HG02642 (cell line): ENCODE results near the gene TAF4.

Experiments
- ATAC-seq: cut with Tn5 transposase; IDR thresholded peaks from one replicate; pipeline ENCODE4 v1.9.1; 2021; ENCODE audit warnings: mild to moderate bottlenecking; ENCODE audit not compliant: unreplicated experiment, poor library complexity

TAF4 gene

DNA sequence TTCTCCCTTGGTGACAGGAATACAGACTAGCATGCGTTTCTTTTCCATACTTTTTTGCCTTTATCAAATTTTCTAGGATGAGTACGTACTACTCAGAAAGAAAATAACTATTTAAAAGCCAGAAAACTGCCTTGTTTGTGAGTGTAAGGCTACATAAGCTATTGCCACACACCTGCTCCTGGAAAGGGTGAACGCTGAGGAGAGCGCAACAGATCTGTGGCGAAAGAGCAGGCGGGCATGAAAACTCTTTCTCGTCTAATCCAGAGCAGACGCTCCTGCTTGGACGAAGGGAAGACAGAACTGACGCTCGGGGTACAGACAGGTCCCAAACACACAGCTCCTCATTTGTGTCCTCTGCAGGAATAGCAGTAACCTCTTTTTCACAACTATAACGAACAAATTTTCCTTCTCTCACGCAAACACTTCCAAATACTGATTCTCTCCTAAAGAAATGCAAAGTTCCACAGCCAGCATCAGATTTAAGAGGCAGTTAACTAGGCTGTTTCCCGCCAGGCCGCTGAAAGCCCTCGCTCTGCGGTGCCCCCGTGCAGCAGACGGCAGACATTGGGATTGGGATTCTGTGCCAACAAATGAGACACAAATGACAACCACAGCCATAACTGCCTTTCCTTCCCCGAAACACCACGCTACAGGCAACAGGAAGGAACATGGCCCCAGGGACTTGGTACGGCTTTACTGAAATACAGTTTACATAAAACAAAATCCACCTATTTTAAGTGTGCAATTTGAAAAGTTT, 20.0 kb downstream of the TAF4 start:
- ATAC-seq = no peak

DNA sequence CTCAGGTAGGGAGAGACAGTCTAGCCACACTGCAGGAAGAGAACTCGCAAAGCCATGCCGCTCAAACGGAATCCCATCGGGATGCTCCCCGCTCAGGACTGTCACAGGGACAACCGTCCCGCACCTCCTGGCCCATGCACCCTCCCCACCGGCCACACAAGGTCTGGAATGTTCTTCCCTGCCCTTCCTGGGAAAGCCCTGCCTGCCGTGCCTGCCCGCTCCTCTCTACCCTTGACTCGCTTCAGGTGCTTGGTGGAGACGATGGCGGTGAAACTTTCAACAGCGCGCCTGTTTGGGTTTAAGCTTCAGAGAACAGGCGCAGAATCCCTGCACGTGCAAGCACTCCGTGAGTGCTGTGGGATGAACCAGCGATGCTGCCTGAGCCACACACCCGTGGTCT, 20.6 kb downstream of the TAF4 start:
- ATAC-seq = no peak

- no peak for ATAC-seq
Measured at GRCh38 chr20:62044631-62045030, 21.1 kb downstream of the TAF4 start.

GRCh38 chr20:62043131-62043914, 22.4 kb downstream of the TAF4 start:
- no peak for ATAC-seq

DNA sequence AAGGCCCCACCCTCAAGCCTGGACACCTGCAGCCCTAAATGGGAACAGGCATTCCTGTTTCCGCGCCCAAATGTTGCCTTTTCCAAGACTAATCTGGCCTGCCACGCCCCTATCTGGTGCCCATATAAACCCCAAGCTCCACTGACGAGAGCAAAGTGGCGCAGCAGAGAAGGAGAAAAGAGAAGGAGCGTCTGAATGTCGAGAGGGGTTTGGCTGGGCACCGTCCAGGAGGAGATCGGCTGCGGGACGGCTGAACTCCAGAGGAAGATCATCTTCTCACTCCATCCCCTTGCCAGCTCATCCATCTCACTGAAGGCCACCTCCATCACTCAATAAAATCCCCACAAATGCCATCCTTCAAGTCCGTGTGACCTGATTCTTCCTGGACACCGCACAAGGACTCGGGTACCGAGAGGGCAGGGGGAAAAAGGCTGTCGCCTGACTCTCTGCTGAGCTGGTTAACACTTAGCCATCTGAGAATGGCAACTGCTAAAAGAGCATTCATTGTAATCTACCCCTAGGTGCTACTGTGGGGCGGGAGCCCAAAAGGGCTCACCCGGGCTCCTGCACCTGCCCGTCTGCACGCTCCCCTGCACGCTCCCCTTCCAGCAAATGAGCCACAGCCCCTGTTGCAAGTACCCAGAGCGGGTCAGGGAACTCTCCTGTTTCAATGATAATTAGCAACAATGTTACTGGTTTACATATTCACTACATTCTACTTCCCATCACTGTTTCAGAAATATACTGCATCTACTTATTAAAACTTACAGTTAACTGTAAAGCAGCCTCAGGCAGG, 23.5 kb downstream of the TAF4 start:
- no peak for ATAC-seq

DNA sequence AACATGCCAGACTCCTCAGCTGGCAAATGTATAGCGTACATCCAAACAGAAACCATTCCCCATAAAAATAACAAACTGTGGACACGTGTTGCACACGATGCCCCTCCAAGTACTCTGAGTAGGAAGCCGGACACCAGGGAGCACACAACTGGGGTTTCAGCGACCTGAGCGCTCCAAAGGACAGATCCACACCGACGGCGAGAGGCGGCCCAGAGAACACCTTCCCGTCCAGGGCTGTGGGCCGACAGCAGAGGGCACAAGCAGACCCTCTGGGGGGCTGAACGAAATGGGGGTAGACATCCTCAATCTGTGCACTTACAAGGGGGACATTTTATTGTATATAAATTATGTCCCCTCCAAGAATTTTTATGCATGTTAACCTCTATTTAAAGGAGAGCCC, 24.7 kb downstream of the TAF4 start:
- no peak for ATAC-seq

- ATAC-seq = no peak
Measured at GRCh38 chr20:62040381-62040922, 25.2 kb downstream of the TAF4 start.

DNA sequence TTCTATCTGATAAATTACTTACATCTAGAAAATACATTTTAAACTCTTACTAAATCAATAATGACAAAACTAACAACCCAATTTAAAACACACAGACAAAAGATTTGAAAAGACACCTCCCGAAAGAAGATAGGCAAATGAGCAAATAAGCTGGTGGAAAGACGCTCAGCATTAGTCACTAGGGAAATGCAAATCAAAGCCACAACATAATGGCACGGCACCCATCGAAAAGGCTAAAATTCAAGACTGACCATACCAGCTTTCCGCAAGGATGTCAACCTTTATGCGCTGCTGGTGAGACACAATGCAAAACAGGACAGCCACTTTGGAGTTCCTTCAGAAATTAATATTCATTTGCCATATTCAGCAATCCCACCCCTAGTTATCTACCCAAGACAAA, 25.9 kb downstream of the TAF4 start:
- ATAC-seq = no peak

DNA sequence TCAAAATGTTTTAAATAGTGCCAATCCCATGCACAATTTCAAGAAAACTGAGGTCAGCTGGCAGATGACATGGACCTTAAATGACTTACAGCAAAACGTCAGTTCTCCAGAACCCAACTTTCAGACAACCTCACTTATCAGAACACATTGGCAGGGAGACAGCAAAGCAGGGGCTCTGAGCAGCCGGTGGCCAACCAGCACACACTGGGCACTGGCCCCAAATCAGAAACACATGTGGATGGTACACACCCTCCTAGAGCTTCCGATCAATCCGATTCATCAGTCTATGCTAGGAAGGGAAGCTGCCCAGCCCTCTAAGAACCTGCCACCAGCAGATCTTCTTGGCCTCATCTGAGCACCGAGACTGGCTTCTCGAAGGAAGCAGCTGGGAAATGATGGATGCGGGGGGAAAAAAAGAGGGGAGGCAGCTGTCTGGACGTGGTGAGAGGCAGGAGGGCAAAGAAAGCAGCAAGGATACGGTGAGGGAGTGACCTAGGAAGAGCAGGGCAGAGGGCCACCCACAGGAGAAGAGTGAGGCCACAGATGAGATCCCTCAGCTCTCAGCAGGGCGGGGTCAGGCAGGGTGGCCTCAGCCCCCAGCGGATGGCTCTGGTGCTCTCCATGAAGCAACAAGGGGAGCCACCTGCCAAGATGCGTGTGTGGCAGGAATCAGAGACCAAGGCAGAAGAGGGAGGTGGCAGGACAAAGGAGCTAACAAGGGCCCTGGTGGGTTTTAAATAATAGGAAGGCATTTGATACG, 32.9 kb downstream of the TAF4 start:
- ATAC-seq = no peak

DNA sequence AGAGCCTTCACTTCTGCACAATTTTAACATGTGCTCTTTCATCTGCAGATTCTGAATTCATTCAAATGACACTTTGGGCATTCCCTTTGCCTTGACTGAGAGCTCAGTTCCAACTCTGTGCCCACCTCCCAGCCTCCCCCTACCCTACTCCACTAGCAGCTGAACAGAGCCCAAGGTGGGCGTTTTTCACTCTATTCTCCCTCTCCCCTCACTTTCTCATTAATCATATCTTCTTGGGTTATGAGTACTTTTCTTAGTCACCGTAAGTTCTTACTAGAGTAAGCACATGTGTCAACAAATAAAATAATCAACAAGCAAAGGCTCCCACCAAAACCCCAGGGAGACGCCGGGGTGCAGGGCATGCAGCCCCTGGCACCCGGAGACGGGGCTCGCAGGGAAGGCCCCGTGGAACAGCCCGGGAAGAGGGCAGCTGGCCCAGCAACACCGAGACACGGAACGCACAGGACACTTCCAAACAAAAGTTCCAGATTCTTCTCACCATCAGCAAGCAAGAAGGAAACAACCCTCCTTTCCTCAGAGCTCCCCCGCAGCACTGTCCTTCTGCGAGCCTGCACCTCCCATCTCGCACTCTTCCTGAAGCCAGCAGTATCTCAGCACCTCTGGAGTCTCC, 34.1 kb downstream of the TAF4 start:
- ATAC-seq = no peak

GRCh38 chr20:62030834-62031434, 34.7 kb downstream of the TAF4 start:
- ATAC-seq = peak; percentile 69

DNA sequence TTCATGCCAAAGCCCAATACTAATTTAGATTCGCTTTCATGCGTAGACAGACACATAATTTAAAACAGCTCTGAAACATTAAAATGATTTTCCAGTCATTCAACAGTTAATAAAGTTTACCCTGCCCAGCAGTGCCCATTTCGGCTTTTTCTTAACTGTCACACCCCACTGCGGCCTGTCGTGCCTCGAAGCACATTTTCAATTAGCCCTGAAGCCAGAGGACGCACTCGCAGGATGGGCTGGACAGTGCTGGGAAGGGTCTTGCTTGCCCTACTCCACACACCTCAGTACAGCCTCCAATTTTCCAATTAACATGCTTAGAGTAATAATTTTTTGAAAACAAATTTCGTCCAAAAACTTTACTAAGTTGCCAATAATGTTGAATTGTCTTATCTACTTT, 35.3 kb downstream of the TAF4 start:
- ATAC-seq = no peak

DNA sequence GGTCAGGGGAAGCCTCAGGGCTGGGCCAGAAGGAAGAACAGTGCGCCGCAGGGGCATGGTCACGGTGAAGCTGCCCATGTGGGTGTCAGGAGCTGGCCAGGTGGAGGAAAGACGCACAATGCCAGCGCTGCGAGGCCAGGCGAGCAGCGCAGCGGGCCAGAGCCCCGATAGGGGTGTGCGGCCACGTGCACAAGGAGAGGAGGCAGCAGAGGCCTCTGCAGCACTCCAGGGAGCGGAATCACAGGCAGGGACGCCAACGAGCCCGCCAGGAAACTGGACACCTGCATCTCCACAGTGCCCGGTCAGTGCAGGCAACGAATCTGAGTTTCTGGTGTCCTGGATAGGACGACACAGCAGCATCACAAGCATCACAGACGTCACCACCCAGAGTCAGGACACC, 35.7 kb downstream of the TAF4 start:
- ATAC-seq = no peak

DNA sequence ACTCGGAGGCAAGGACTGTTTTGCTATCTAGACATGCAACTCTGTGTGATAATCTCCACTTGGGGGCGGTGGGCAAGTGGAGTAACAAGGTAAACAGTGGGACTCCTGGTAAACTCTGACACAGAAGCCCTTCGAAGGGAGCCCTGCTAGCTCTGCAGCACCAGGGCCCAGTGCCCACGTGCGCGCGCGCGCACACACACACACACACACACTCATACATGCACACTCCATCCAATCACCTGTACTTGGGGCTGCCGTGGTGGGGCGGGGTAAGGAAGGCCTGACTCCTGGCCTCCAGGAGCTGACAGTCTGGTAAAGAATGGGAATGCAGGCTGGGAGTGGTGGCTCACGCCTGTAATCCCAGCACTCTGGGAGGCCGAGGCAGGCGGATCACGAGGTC, 36.4 kb downstream of the TAF4 start:
- no peak for ATAC-seq

- no peak for ATAC-seq
Measured at GRCh38 chr20:62028384-62028783, 37.3 kb downstream of the TAF4 start.

DNA sequence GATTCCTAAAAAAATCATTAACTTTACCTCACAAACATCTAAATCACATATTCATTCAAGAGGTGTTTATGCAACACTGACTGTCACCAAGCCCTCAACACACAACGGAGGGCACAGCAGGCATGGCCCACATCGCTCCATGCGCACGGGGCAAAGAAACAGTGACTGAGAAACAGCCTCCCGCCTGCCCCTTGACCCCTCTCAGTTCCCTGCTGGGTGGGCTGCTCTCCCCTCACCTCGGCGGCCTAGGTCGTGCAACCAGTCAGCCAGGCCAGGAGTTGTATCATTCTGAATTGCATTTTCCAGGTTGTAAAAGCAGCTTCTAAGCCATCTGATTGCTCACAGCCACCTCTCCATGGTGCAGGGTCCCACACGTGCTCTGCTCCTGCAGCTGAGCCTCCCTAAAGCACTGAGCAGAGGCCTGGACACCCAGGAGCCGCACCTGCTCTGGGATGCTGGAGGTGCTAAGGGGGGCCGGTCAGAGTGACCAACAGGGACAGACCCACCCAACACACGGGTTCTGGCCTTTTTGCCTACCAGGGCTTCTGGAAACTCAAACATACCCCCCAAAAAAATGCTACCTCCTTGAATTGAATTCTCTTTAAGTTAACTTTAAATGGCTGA, 37.9 kb downstream of the TAF4 start:
- ATAC-seq = no peak

DNA sequence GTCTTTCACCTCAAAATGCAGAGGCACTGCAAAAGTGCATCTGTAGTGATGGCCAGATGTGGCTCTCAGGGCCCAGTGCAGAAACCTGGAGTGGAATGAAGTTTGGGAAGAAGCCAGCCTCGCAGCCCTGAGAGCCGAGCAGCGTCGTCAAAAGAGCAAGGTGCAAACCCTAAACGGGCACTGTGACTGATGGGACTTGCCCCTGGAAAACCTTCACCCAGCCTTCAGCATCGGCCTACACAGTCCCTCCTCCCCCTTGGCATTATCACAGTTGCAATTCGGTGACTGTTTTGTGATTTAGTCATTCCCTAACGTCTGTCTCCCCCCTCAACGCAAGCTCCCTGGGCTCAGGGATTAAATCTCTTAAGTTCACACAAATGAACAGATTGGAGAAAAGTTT, 38.6 kb downstream of the TAF4 start:
- no peak for ATAC-seq

DNA sequence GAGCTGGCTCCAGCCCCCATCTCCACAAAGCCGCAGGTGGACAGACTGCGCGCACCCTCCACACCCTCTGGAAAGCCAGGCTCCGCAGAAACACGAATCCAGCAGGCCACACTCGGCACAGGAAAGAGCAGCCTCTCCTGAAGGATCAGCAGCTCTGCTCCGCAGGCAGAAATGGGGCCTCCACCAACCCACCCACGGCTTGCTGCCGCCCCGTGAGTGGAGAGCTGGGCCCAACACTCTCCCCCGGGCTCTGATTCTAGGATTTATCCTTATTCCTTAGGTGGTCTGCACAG, 39.2 kb downstream of the TAF4 start:
- no peak for ATAC-seq
